CD4-positive, alpha-beta T cell (primary cell): ENCODE measurements around the gene NCAPG. TPM values are rescaled to one million over a fixed set of nuclear protein-coding genes. Genes with fewer than 3 reads are reported as not detected.

Source experiments
- ATAC-seq: fragments of 200-7000 bp; cut with Tn5 transposase; one replicate; pipeline ENCODE4 v1.10.0; 2022; ENCODE audit warnings: mild to moderate bottlenecking; ENCODE audit not compliant: poor library complexity
- CTCF ChIA-PET: fragments of 350-600 bp; sonication (Branson Sonifier 250); formaldehyde crosslinking; loops from one replicate; lab custom pipeline; 2021; ENCODE audit warnings: antibody characterized with exemption, inconsistent platforms; lab: Charles Lee
- POLR2A ChIA-PET: fragments of 350-600 bp; sonication (Branson Sonifier 250); formaldehyde crosslinking; loops from one replicate; lab custom pipeline; 2021; ENCODE audit warnings: antibody characterized with exemption, inconsistent platforms; lab: Charles Lee
- DNase-seq, 14 experiments: peaks; one replicate each; pipeline ENCODE4 v3.0.0-alpha.2; 2013 to 2020; ENCODE audit warnings: mixed read lengths in 2 of 14
- H3K27ac ChIP-seq, 2 donors: one replicate each; pipeline versions ENCODE4 v1.5.1 to v1.7.0; 2013; ENCODE audit warnings: low read length in 2 of 2, low read depth in 1 of 2, mild to moderate bottlenecking in 1 of 2
- H3K27me3 ChIP-seq, 2 experiments: 1 replicate in 1 of 2; 2 replicates in 1 of 2; pipeline versions ENCODE4 v1.6.1 to v1.7.0; 2013; ENCODE audit warnings: low read length in 2 of 2, control low read depth in 1 of 2, mild to moderate bottlenecking in 1 of 2, moderate library complexity in 1 of 2; ENCODE audit not compliant: insufficient read depth in 2 of 2, control insufficient read depth in 1 of 2
- H3K36me3 ChIP-seq: one replicate; pipeline ENCODE4 v1.6.1; 2013; ENCODE audit warnings: low read length, control low read depth; ENCODE audit not compliant: insufficient read depth
- H3K4me1 ChIP-seq: one replicate; pipeline ENCODE4 v1.6.1; 2013; ENCODE audit warnings: low read length, control low read depth; ENCODE audit not compliant: insufficient read depth
- H3K4me3 ChIP-seq: one replicate; pipeline ENCODE4 v1.5.1; 2013; ENCODE audit warnings: mild to moderate bottlenecking, low read length, moderate library complexity
- H3K9me3 ChIP-seq, 2 experiments: 1 replicate in 1 of 2; 2 replicates in 1 of 2; pipeline versions ENCODE4 v1.6.1 to v1.7.0; 2013; ENCODE audit warnings: low read length in 2 of 2, mild to moderate bottlenecking in 2 of 2, control low read depth in 1 of 2, moderate library complexity in 1 of 2; ENCODE audit not compliant: control insufficient read depth in 1 of 2, insufficient read depth in 1 of 2
- H3K27ac Mint-ChIP-seq: one replicate; pipeline ENCODE4 v1.8.0; 2020; ENCODE audit warnings: mixed read lengths
- H3K27me3 Mint-ChIP-seq: one replicate; pipeline ENCODE4 v1.8.0; 2021; ENCODE audit warnings: mixed read lengths
- H3K36me3 Mint-ChIP-seq: one replicate; pipeline ENCODE4 v1.8.0; 2021; ENCODE audit warnings: low read depth, mixed read lengths
- H3K4me1 Mint-ChIP-seq: one replicate; pipeline ENCODE4 v1.8.0; 2021; ENCODE audit warnings: low read depth, mixed read lengths
- H3K4me3 Mint-ChIP-seq: one replicate; pipeline ENCODE4 v1.8.0; 2020; ENCODE audit warnings: mild to moderate bottlenecking, mixed read lengths
- H3K9me3 Mint-ChIP-seq: one replicate; pipeline ENCODE4 v1.8.0; 2020; ENCODE audit warnings: mixed read lengths
- CTCF ChIP-seq: fragments of 200-600 bp; IDR thresholded peaks from one replicate; pipeline ENCODE4 v1.8.0; 2022; ENCODE audit warnings: antibody characterized with exemption, mild to moderate bottlenecking
- intact Hi-C, 2 experiments: fragments of 100-400 bp; cut with DNase I in 1 of 2; cut with micrococcal nuclease in 1 of 2; formaldehyde crosslinking; loops; one replicate each; pipeline versions ENCODE4 v1.15.1 to v1.9.0; 2023 to 2025; cut with DNase I, micrococcal nuclease
- total RNA-seq, 174 experiments: library from RNA in 2 of 174; stranded (reverse) in 2 of 174; gene quantifications; one replicate each; pipeline ENCODE4 v1.2.3 and lab custom pipeline; 2021 to 2026

The NCAPG gene
- total RNA-seq, 2 experiments from 2014 or later = 0.58 to 0.61 TPM

GRCh38 chr4:17876943-17877342 is 66.2 kb downstream of the NCAPG start:
- H3K27ac Mint-ChIP-seq = no peak overlapping the region

GRCh38 chr4:17877661-17878060 is 66.9 kb downstream of the NCAPG start:
- Mint-ChIP-seq H3K4me3 (no peak overlapping the region), H3K27me3 (no peaks in the 10 kb centered on the region), H3K9me3 (no peaks in the 10 kb centered on the region), H3K36me3 (peaks cover 10% of the 10 kb centered on the region), H3K4me1 (no peaks in the 10 kb centered on the region), H3K27ac (no peak overlapping the region)
- no peaks in the 10 kb centered on the region for H3K9me3 ChIP-seq
- no peak overlapping the region for H3K27ac ChIP-seq
- no peak for TF ChIP-seq CTCF
- ATAC-seq (no peak), DNase-seq (no peak)
- CTCF ChIA-PET = no interaction called here
- no peaks in the 10 kb centered on the region for H3K27me3 ChIP-seq
- no peak overlapping the region for H3K4me3 ChIP-seq
- H3K4me1 ChIP-seq = no peaks in the 10 kb centered on the region
- no peaks in the 10 kb centered on the region for H3K36me3 ChIP-seq
- POLR2A ChIA-PET = no interaction called here
- intact Hi-C loops = no loop called here

More at GRCh38 chr4:17876943-17877342, 66.2 kb downstream of the NCAPG start:
- no peak overlapping the region for H3K4me3 Mint-ChIP-seq
- DNase-seq = no peak
- no peaks in the 10 kb centered on the region for H3K4me1 Mint-ChIP-seq
- H3K27ac ChIP-seq = no peak overlapping the region
- peaks cover 10% of the 10 kb centered on the region for H3K36me3 Mint-ChIP-seq
- H3K9me3 ChIP-seq = no peaks in the 10 kb centered on the region
- no peaks in the 10 kb centered on the region for H3K9me3 Mint-ChIP-seq
- no peak overlapping the region for H3K4me3 ChIP-seq
- TF ChIP-seq CTCF = no peak
- ATAC-seq = no peak
- POLR2A ChIA-PET = no interaction called here
- intact Hi-C loops = no loop called here
- no peaks in the 10 kb centered on the region for H3K4me1 ChIP-seq
- CTCF ChIA-PET = no interaction called here
- H3K36me3 ChIP-seq = no peaks in the 10 kb centered on the region
- no peaks in the 10 kb centered on the region for H3K27me3 ChIP-seq
- no peaks in the 10 kb centered on the region for H3K27me3 Mint-ChIP-seq

GRCh38 chr4:17884063-17884462 is 73.3 kb downstream of the NCAPG start:
- Histone ChIP-seq H3K27ac (no peak overlapping the region), H3K4me1 (no peaks in the 10 kb centered on the region), H3K27me3 (no peaks in the 10 kb centered on the region), H3K9me3 (no peaks in the 10 kb centered on the region), H3K4me3 (no peak overlapping the region), H3K36me3 (no peaks in the 10 kb centered on the region)
- no peaks in the 10 kb centered on the region for H3K4me1 Mint-ChIP-seq
- H3K36me3 Mint-ChIP-seq = peaks cover 27% of the 10 kb centered on the region
- CTCF ChIA-PET = no interaction called here
- intact Hi-C loops = no loop called here
- no peak overlapping the region for H3K27ac Mint-ChIP-seq
- no peak overlapping the region for H3K4me3 Mint-ChIP-seq
- no peaks in the 10 kb centered on the region for H3K27me3 Mint-ChIP-seq
- POLR2A ChIA-PET = interaction anchor here (0.6 kb wide), 1 partner anchor 31 kb away, joined by 3 read pairs; no protein-coding TSS in a partner anchor
- no peak for ATAC-seq
- no peak for DNase-seq
- no peak for TF ChIP-seq CTCF
- no peaks in the 10 kb centered on the region for H3K9me3 Mint-ChIP-seq
